ENCODE data around the gene MAGEB1.

The MAGEB1 gene, protein sequence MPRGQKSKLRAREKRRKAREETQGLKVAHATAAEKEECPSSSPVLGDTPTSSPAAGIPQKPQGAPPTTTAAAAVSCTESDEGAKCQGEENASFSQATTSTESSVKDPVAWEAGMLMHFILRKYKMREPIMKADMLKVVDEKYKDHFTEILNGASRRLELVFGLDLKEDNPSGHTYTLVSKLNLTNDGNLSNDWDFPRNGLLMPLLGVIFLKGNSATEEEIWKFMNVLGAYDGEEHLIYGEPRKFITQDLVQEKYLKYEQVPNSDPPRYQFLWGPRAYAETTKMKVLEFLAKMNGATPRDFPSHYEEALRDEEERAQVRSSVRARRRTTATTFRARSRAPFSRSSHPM

DNA sequence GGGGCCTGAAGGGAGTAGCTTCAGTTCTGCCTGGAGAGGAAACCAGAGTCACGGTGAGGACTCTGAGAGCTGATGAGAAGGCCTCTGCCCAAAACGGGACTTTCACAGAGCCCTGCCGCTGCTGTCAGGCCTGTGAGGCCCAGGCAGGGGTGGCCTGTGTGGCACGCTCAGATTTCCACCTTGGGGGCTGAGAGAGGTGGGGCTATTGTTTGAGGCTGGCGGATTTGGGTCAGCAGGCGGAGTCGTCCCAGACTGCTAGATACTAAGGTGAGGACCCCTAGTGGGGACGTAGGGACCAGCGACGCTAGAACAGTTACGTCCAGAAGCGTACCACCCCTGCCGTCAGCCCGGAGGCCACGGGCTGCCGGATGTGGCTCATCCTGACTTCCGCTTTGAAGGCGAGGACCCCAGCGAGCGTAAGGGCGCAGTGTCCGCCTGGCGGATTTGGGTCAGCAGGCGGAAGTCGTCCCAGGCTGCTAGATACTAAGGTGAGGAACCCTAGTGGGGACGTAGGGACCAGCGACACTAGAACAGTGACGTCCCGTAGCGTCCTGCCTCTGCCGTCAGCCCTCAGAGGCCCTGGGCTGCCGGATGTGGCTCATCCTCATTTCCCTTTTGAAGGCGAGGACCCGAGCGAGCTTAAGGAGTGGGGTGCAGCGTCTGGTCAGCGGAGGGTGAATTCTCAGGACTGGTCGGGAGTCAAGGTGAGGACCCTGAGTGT lies at the start of gene MAGEB1:
Gene MAGEB1 (plus strand): TSS at position 378 of the 721 bp plus-strand sequence. CDS start 3,348 bp downstream, outside the sequence.
- no peak for DNase-seq

DNA sequence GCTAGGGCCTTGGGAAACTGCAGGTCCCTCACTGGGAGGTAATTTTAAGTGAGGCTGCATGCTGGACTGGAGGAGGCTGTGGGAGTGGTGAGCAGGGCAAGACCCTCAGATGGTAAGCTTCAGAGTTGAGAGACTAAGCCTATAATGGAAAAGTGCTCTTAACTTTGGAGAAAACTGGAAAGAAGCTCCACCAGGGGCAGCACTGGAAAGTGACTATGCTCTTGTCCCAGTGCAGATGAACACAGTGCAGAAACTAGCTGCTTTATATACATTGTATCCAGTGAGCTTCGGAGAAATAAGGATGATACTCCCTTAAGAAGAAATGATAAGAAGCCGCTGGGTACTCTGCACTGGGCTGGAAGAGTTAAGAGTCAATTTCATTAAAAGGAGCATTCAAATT lies 34.8 kb upstream of the MAGEB1 start:
- DNase-seq, result no peak

DNA sequence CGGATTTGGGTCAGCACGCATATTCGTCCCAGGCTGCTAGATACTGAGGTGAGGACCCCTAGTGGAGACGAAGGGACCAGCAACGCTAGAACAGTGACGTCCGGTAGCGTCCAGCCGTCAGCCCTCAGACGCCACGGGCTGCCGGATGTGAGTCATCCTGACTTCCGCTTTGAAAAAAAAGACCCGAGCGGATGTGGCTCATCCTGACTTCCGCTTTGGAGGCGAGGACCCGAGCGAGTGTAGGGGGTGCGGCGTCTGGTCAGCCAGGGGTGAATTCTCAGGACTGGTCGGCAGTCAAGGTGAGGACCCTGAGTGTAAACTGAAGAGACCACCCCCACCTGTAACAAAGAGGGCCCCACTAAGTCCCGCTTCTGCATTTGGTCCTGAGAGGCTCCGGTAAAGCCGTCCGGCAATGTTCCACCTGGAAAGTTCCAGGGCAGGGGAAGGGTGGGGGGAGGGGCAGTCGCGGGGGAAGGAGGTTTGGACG lies 31.5 kb upstream of the MAGEB1 start, which contains the start of gene MAGEB2:
Gene MAGEB2 (plus strand): TSS at position 207 of the 487 bp plus-strand sequence. CDS start 3,018 bp downstream, outside the sequence.
- no peak for DNase-seq

DNA sequence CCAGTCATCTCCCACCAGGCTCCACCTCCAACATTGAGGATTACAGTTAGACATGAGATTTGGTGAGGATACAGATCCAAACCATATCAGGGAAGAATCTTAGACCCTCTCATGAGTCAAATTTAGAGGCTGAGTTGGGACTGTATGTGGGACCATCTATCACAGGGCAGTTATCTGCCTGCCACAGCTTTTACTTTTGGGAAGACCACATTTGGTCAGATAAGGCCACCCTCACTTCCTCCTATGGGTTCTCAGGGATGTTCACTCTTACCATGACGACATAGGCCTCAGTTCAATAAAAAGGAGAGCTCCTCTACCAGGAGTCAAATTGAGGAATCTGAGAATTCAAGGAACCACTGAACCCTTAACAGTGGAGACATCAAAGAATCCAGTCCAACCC lies 29.5 kb upstream of the MAGEB1 start:
- DNase-seq, result no peak

DNA sequence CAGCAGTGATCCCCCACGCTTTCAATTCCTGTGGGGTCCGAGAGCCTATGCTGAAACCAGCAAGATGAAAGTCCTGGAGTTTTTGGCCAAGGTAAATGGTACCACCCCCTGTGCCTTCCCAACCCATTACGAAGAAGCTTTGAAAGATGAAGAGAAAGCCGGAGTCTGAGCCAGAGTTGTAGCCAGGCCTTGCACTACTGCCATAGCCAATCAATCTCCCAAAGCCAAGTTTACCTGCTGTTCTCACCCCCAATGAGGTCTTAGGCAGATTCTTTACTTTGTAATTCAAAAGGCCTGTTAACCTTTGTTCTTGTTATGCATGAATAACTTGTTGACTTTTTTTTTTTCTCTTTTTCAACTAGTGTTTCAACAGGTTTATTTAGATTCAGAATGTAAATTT lies 27.6 kb upstream of the MAGEB1 start:
- DNase-seq, result no peak

DNA sequence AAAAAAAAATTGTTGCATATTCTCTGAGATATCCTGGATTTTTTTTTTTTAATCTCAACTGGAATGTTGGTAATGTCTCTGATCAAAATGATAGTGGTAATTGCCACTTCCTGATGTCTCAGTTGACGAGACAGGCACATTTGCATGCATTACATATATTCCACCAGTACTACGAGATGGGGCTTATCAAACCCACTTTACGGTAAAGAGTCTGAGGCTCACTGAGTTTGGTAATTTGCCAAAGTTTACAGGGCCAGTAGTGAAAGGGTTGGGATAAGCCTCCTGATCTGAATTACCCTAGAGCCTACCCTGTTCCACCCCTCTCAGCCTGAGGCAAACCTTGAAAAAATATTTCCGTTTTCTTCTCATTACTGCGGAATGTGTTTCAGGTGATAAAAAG lies 26.3 kb upstream of the MAGEB1 start:
- DNase-seq, result no peak

DNA sequence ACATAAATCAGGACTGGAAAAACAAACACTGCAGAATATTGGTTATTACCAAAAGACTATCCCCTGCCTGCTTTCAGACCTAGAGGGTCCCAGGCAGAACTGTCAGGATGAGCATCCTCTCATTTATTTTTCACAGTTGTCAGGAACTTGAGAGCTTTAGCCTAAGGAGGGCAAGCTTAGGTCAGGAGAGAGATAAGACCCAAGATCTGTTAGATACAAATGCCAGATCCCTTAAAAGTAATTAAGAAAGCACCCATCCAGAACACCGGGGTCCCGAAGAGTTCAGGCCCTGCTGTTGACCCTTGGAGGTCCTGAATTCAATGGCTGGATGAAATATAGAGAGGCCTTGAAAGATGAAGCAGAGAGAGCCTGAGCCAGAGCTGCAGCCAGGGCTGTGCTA lies 22.4 kb upstream of the MAGEB1 start:
- DNase-seq, result no peak

DNA sequence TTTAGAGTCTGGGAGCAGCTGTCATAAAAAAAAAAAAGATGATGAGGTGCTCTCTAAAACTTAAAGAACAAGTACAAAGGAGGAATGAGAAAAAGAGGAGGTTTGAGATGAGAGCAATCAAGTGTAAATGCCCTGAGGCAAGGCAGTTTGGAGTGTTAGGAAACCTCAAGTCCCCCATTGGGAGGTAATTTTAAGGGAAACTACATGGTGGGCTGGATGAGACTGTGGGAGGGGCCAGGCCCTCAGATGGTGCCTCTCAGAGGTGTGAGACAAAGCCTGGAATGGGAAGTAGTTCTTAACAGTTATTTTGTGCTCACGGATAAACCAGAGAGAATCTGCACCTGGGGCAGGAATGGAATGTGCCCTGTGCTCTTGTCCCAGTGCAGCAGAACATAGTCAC lies 18.4 kb upstream of the MAGEB1 start:
- DNase-seq, result no peak

DNA sequence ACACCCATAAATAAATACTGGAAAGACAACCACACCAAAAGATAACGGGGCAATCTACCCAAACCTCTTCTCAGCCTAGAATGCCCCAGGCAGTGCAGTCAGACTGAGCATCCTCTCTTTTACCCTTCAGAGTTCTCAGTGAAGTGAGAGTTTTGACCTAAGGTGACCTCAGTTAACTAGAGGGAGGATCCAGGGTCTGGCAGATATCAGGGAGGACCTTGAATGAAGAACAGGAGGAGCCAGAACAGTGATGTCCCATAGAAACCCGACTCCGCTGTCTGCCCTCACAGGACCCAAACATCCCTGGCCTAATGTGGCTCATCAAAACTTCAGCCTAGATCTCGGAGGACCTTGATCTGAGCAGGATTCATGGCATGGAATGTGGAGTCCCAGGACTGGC lies 16.6 kb upstream of the MAGEB1 start, which contains the start of gene MAGEB3:
Gene MAGEB3 (plus strand): TSS at position 263 of the 400 bp plus-strand sequence. CDS start 5,268 bp downstream, outside the sequence.
- no peak for DNase-seq

DNA sequence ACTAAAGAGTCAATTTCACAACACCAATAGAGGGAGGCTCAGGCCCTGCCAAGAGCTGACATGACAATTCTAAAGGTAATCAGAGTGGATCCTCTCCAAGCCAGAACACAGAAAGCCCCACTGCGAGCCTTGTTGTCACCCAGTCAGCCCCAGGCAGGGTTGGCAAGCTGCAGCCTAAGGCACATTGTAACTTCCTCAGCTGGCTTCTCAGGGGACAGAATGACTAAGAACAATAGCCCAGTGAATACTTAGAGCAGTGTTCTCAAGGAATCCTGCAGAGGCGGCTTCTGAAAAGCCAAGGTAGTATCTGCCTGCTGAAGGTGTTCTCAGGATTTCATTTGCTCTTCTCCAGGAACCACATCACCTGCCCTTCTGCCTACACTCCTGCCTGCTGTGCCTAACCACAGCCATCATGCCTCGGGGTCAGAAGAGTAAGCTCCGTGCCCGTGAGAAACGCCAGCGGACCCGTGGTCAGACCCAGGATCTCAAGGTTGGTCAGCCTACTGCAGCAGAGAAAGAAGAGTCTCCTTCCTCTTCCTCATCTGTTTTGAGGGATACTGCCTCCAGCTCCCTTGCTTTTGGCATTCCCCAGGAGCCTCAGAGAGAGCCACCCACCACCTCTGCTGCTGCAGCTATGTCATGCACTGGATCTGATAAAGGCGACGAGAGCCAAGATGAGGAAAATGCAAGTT lies 5.1 kb upstream of the MAGEB1 start, which contains the start of gene MAGEB4:
Gene MAGEB4 (plus strand): TSS at position 277 of the 692 bp plus-strand sequence. CDS start 136 bp downstream, at position 413.
- DNase-seq, result no peak

DNA sequence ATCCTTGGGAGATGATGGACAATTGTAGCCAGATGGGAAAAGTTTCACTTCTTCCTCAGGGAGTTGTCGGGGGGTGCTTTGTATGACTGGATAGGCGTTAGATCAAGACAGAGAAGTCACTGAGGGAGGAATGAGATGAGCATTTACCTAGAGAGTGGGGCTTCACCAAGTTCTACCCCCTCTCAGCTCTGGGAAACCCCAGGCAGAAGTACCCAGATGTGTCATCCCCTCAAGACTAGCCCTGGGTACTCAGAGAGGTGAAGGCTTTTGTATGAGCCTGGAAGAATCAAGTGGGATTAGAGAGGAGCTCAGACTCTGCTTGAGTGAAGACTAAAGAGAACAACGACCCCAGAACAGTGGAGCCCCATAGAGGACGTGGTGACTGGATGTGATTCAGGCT lies 1.9 kb downstream of the MAGEB1 start:
- no peak for DNase-seq

DNA sequence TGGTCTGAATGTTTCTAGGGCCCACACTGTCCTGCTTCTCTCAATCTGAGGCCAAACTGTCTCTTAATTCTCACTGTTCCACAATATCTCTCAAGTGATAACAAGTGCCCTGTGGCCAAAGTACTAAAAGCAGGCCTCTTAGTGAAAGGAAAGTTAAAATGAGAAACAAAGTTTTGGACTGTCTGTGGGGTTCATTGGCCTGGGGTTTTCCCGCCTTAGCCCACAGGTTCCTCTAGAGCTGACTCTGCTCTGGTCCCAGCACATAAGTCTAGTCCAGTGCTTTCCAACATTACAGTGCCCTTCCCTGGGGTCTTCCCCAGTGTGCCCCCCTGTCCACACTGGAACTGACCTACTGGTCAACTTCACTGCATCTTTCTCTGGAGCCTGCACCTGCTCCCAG lies 6.3 kb downstream of the MAGEB1 start:
- no peak for DNase-seq

DNA sequence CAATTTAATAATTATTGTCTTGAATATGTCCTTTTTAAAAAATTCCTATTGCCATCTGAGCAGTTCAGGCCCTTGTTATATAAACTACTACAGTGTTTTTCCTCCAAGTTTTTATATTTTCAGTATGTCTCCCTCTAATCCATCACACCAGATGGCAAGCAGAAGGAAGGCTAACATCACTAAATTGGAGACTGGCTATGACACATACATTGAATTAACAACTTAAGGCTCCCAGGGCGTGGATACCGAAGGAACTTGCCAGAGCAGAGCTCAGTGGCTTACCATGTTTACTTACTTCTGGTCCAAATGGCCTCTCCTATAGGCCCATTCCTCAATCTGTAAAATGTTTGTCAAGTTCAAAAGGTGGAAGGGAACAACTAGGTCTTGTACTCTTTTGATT lies 13.0 kb downstream of the MAGEB1 start:
- DNase-seq, result no peak

DNA sequence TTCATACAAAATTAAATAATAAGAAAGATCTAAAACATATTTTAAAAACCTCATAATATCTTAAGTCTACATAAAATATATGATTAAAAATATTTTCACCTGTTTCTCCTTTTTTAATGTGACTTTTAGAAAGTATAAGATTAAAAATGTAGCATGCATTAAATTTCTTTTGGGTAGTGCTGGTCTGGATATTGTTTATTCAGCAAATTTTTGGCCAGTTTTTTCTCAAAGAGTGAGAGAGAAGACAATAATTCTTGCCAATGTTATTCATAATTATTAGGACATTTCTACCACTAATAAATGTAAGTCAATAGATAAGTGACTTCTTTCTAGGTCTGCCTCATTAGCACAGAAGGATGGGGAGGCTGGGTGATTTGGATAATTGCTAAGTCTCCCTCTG lies 14.1 kb downstream of the MAGEB1 start:
- no peak for DNase-seq

DNA sequence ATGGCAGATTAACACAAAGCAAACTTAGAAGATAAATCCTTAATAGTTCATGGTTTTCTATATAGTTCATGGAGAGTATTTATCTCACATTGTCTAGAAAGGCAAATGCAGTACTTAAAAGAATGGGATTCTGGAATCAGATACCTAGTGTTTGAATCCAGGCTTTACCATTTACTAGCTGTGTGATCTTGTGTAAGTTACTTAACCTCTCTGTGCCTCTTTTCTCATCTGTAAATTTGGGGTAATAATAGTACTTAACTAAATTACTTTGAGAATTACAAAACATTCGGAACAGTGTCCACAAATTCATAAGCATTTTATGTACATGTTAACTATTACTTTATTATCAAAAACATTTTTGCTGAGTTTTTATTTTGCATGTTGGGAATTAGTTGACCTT lies 15.8 kb downstream of the MAGEB1 start:
- DNase-seq, result no peak

DNA sequence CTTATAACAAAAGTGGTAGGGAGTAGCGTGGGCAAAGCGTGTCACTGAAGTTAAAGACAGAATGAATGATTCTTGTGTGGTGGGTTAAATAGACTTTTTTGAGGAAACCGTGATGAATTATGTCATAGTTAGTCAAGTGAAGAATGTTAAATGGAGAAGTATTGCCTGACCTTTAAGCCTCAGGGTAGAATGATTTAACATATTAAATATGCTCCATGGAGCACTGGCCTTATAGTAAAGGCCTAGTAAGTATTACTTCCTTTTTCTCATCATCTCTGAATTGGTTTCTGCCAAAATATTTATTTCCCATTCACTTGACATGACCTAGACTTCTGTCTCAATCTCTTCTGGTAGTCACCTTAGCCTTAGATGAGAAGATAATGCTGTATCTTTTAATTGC lies 23.7 kb downstream of the MAGEB1 start:
- no peak for DNase-seq

DNA sequence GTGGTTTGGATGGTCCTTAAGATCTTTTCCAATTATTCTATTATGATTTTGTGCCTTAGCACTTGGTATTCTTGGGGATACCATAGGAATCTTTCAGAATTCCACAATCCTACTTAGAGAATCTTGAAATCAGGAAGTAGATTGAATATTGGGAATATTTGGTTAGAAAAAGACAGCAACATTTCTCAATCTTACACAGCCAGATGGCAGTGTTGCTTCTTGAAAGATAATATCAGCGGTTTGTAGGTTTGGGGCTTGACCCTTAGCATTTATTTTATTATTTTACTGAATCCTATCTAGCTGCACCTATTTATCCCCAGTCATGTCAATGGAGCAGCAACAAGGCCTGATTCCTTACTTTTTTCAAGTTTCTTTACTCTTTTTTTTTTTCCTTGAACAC lies 28.6 kb downstream of the MAGEB1 start:
- DNase-seq, result no peak

DNA sequence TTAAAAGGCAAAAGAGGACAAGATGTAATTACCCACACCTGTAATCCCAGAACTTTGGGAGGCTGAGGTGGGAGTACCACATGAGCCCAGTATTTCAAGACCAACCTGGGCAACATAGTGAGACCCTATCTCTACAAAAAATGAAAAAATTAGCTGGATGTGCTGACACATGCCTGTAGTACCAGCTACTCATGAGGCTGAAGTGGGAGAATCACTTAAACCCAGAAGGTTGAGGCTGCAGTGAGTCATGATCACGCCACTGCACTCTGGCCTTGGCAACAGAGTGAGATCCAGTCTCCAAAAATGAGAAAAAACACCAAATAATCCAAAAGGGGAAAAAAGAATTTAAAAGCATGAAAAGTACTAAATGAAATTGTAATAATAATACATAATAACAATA lies 31.4 kb downstream of the MAGEB1 start:
- DNase-seq, result no peak

DNA sequence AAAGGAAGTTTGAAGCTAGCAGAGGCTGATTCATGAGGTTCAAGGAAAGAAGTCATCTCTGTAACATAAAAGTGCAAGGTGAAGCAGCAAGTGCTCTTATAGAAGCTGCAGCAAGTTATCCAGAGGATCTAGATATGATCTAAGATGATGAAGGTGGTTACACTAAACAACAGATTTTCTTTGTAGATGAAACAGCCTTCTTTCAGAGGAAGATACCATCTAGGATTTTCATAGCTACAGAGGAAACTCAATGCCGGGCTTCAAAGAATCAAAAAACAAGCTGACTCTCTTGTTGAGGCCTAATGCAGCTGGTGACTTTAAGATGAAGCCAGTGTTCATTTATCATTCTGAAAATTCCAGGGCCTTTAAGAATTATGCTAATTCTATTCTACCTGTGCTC lies 33.5 kb downstream of the MAGEB1 start:
- no peak for DNase-seq

DNA sequence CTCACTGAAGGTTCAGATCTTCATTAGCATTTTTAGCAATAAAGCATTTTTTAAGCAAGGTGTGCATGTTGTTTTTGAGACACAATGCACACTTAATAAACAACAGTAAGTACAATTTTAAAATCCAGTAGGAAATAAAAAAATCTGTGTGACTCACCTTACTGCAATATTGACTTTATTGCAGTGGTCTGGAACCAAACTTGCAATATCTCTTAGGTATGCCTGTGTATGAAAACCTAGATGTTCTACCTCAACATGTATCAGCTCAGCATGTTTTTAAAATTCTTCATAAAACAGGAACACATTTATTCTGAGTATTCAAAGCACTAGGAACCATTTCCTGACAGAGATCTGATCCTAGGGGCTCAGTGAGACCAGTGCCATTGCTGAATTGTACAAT lies 35.6 kb downstream of the MAGEB1 start:
- no peak for DNase-seq

DNA sequence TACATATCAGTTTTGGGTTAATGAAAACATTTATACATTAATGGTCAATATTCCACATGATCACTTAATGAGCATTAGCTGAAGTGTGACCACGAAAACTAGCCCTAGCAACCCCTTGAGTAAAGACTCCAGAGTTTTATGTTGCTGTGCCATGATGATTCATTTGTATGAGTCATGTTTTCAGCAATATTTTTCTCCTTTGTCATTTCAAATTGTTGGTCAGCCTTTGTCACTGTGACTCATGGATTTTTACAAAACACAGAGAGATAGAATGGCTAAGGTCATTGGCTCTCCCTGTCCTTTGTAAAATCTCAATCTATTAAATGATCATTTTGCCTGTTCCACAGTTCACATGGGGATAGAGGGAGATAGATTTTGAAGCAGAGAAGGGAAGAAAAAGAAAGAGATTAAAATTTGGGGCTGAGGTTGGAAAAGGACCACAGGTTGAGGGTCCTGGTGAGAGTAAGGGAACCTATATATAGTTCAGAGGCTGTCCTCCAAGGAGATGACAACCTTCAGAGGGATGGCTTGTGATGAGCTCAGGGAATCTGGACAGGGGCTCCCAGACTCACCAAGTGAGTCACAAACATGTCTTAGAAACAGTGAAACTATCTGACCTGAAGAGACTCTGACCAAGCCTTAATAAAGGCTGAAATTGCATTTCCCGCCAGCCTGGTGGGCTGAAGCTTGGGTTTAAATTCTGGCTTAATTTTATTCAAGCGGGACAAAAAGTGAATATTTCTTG lies 36.7 kb downstream of the MAGEB1 start:
- no peak for DNase-seq

DNA sequence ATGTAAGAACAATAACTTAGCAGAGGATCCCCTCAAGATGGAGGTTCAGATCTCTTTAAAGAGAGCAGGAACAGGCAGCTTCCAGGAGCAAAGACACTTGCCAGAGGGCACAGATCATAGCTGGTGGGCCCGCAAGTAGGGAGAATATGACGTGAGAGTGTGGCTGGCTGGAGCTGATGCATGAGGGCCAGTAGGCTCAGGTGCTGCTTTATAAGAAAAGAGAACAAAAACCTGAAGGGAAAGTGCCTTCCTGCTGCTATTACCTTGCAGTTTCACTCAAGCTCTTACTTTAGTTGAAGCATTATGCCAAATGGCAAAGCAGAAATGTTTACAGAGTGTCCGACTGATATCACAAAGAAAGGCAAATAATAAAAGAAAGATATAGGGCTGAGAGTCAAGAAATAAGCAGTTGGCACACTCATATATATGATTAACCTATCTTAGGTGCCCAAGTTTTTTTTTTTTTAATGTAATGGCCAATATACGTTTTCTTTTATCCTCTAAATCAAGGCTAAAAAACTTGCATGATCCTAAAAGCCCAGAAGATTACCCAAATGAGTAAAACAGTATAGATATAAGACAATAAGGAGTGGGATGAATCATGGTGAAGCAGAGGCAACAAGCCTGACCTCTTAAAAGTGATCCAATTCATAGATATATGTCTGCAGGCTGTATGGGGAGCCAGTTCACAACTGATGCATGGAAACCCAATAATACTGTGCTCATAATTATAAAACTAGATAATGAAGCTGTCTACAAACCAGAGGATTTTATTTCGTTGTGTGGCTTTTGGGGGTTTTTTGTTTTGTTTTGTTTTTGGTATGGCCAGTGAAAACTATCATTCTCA lies 49.7 kb downstream of the MAGEB1 start:
- DNase-seq, result no peak

All from stimulated activated CD8-positive, alpha-beta memory T cell treated with anti-CD3 and anti-CD28 coated beads, Interleukin-4, amount 100 ng/mL, for 48 hours (primary cell).